WERI-Rb-1 (cell line): ENCODE measurements around the gene CENPP.

Experiments used
- DNase-seq: peaks from one replicate; pipeline ENCODE4 v3.0.0-alpha.2; 2020
- H3K27ac ChIP-seq: fragments of 250-450 bp; sonication (Bioruptor Pico); 2 replicates; pipeline ENCODE4 v1.5.1; 2020; ENCODE audit warnings: mild to moderate bottlenecking, moderate library complexity
- H3K27me3 ChIP-seq: fragments of 250-450 bp; sonication (Bioruptor Pico); 2 replicates; pipeline ENCODE4 v1.5.1; 2021; ENCODE audit warnings: mild to moderate bottlenecking, low read depth, moderate library complexity; ENCODE audit not compliant: insufficient read depth, severe bottlenecking
- H3K36me3 ChIP-seq: fragments of 250-450 bp; sonication (Bioruptor Pico); 2 replicates; pipeline ENCODE4 v1.5.1; 2020; ENCODE audit warnings: mild to moderate bottlenecking, moderate library complexity
- H3K4me3 ChIP-seq: 2 replicates; pipeline ENCODE4 v1.5.1; 2011; ENCODE audit warnings: low read depth, mild to moderate bottlenecking, control low read depth, low read length
- H3K9me3 ChIP-seq: fragments of 250-450 bp; sonication (Bioruptor Pico); 2 replicates; pipeline ENCODE4 v1.5.1; 2021; ENCODE audit warnings: mild to moderate bottlenecking, moderate library complexity; ENCODE audit not compliant: severe bottlenecking
- TF ChIP-seq, protein P1 (sequence below): IDR thresholded peaks from 2 replicates; pipeline ENCODE4 v1.5.1; 2011; ENCODE audit warnings: low read depth, mild to moderate bottlenecking, control low read depth, inconsistent platforms, low read length

CENPP gene

DNA sequence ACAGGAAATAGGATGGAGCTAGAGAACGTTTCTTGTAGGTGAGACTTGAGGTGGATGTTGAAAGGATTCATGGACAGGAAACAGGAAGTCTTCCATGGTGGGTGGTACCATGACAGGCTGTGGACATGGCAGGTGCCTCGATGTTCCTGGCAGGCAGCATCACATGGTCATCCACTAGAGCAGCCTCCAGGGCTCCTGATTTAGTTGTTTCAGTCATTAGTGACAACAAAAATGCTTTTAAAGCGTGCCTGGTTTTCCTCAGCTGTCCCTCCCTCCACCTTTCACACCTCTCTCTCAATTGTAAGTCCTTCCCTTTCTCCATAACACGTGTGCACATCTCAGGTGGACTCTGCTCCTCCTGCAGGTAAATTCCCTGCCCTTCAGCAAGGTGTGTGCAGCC is 181.7 kb downstream of the CENPP start:
- no peaks in the 10 kb centered on the region for H3K36me3 ChIP-seq
- no peak overlapping the region for H3K27ac ChIP-seq
- H3K4me3 ChIP-seq, result no peak overlapping the region
- DNase-seq, result no peak
- H3K27me3 ChIP-seq, result no peaks in the 10 kb centered on the region
- TF ChIP-seq, protein P1, sequence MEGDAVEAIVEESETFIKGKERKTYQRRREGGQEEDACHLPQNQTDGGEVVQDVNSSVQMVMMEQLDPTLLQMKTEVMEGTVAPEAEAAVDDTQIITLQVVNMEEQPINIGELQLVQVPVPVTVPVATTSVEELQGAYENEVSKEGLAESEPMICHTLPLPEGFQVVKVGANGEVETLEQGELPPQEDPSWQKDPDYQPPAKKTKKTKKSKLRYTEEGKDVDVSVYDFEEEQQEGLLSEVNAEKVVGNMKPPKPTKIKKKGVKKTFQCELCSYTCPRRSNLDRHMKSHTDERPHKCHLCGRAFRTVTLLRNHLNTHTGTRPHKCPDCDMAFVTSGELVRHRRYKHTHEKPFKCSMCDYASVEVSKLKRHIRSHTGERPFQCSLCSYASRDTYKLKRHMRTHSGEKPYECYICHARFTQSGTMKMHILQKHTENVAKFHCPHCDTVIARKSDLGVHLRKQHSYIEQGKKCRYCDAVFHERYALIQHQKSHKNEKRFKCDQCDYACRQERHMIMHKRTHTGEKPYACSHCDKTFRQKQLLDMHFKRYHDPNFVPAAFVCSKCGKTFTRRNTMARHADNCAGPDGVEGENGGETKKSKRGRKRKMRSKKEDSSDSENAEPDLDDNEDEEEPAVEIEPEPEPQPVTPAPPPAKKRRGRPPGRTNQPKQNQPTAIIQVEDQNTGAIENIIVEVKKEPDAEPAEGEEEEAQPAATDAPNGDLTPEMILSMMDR, result no peak
- H3K9me3 ChIP-seq, result no peaks in the 10 kb centered on the region

DNA sequence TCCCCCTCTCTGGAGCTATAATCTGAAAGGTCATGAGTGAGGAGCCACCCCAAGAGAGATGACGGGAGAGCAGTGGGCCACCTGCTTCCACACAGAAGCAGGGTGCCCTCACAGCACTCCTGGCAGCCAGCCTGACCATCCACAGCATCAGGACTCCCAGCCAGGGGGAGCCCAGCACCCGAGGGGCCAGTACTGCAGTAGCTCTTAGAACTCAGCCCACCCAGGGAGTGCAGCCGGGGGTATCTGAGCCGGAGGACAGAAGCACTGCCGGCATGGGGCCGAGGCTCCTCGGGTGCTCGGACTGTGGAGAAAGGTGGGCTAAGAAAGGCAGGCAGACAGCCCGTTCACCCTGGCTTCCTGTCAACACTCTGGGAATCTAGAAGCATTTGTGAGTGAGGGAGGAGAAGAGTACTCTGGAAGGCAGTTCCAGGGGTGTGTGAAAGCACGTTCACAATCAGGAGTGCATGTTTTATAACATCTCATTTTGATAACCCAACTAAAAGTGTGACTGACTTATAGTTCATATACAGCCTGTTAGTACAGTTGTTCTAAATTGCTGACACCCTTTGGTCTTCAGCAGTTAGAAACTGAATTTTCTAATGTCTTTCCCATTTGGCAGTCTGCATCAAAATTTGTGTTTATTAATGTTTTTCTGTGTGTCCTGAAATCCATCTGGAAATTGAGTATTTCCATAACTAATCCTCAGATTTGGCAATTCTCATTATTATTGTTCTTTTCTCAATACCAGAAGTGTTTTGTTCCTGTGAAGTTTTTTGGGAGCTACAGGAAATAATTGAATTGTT is 182.5 kb downstream of the CENPP start:
- DNase-seq, result no peak
- H3K27me3 ChIP-seq, result no peaks in the 10 kb centered on the region
- H3K9me3 ChIP-seq, result no peaks in the 10 kb centered on the region
- no peak overlapping the region for H3K4me3 ChIP-seq
- no peaks in the 10 kb centered on the region for H3K36me3 ChIP-seq
- H3K27ac ChIP-seq, result no peak overlapping the region
- TF ChIP-seq, protein P1, result no peak

DNA sequence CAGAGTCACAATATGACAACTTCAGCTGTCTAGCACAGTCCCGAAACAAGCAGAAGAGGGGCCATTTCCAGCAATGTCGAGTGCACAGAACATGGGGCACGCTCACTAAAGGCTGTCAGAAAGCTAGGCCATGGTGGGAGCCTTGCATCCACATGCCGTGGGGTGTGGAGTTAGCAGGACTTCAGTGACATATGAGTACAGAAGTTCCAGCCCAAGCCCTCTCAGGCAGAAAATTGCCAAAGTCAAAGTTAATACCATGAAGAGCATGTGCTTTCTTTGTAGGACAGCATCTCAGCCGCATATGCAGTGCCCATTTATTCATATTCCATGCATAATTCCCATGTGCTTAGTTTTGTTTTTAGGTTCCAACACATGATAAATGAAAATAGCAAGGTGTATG is 183.3 kb downstream of the CENPP start:
- no peaks in the 10 kb centered on the region for H3K27me3 ChIP-seq
- H3K27ac ChIP-seq, result no peak overlapping the region
- H3K36me3 ChIP-seq, result no peaks in the 10 kb centered on the region
- no peaks in the 10 kb centered on the region for H3K9me3 ChIP-seq
- TF ChIP-seq, protein P1, result no peak
- DNase-seq, result no peak
- H3K4me3 ChIP-seq, result no peak overlapping the region

DNA sequence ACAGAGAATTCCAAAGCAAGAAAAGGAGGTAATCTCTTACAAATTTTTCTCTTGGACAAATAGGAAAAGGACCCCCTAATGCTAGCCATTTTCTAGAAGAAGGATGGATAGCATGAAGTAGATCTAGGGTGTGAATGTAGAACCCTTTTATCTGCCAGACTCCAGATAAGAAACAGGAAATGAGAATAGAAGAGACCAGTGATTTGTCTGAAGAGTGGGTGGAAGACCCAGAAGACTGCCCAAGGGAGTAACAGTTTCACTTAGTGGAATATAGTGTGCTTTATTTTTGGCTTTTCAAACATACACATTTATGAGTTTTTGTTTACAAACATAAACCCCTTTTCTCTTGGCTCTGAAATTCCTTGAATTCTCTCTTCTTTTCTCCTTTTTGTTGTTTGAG is 185.0 kb downstream of the CENPP start:
- Histone ChIP-seq H3K27ac (no peak overlapping the region), H3K4me3 (no peak overlapping the region), H3K36me3 (no peaks in the 10 kb centered on the region), H3K27me3 (no peaks in the 10 kb centered on the region), H3K9me3 (no peaks in the 10 kb centered on the region)
- no peak for DNase-seq
- TF ChIP-seq, protein P1, result no peak

DNA sequence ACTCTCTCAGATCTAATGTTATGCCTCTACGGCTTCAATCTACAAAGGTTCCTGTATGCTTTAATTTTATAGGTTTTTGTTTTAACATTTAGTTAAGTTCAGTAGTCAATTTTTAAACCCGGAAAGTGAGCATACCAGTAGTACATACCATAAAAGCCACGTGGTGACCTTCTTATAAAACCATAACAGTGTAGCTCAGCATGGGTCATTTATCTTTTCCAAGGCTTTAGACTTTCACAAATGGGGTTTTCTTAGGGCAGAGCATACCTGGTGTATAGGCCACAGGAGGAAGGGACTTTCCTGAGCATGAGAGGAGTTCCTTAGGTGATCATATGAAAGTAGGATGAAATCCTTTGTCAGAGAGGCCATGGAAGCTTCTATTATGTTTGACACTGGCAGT is 186.9 kb downstream of the CENPP start:
- Histone ChIP-seq H3K4me3 (no peak overlapping the region), H3K27me3 (no peaks in the 10 kb centered on the region), H3K27ac (no peak overlapping the region), H3K9me3 (no peaks in the 10 kb centered on the region), H3K36me3 (no peaks in the 10 kb centered on the region)
- TF ChIP-seq, protein P1, result no peak
- no peak for DNase-seq

DNA sequence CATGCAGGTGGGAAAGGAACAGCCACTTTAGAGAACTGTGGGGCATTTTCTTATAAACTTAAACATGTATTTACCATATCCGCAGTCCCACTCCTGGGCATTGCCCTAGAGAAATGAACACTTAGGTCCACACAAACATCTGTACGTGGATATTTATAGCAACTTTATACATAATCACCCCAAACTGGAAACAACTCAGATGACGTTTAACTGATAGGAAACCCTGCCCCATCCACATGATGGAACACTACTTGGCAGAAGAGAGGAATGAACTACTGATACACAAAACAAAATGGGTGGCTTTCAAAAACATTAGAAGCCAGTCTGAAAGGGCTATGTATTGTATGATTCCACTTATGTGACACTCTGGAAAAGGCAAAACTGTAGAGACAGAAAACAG is 187.6 kb downstream of the CENPP start:
- Histone ChIP-seq H3K27ac (no peak overlapping the region), H3K9me3 (no peaks in the 10 kb centered on the region), H3K27me3 (no peaks in the 10 kb centered on the region), H3K4me3 (no peak overlapping the region), H3K36me3 (no peaks in the 10 kb centered on the region)
- no peak for DNase-seq
- TF ChIP-seq, protein P1, result no peak
